H1 (cell line): Measurements from ENCODE around the gene NFX1. TPM values are rescaled to one million over a fixed set of nuclear protein-coding genes. Genes with fewer than 3 reads are reported as not detected.

Experiments used
- CTCF ChIA-PET: fragments of 300-600 bp; sonication (Branson Sonifier 250); formaldehyde crosslinking; loops from one replicate; lab custom pipeline; 2021; ENCODE audit not compliant: partially characterized antibody; lab: Charles Lee
- POLR2A ChIA-PET: fragments of 300-600 bp; sonication (Branson Sonifier 250); formaldehyde crosslinking; loops from one replicate; lab custom pipeline; 2021; ENCODE audit warnings: inconsistent platforms; ENCODE audit not compliant: partially characterized antibody; lab: Charles Lee
- DNase-seq, 2 experiments: peaks; one replicate each; pipeline versions ENCODE4 v3.0.0 to v3.0.0-alpha.2; 2010 to 2022; ENCODE audit warnings: low spot score in 2 of 2, low read depth in 1 of 2, mixed read lengths in 1 of 2
- FAIRE-seq: peaks from 2 replicates; lab custom pipeline; 2011; peaks lifted over from hg19 to GRCh38; lab: Jason Lieb, UNC
- H2AFZ ChIP-seq: 2 replicates; pipeline ENCODE4 v1.8.1; 2012; ENCODE audit warnings: low read length, inconsistent platforms
- H2AK5ac ChIP-seq: 2 replicates; pipeline ENCODE4 v1.6.1; 2013; ENCODE audit warnings: low read depth, low read length
- H2BK120ac ChIP-seq: replicated peaks from 2 replicates; pipeline ENCODE3; 2013; ENCODE audit warnings: low read depth, low read length, inconsistent platforms
- H2BK12ac ChIP-seq: 2 replicates; pipeline ENCODE4 v1.6.1; 2013; ENCODE audit warnings: low read depth, low read length
- H2BK15ac ChIP-seq: 2 replicates; pipeline ENCODE4 v1.6.1; 2013; ENCODE audit warnings: low read length
- H2BK20ac ChIP-seq: 2 replicates; pipeline ENCODE4 v1.6.1; 2013; ENCODE audit warnings: low read length
- H2BK5ac ChIP-seq: 2 replicates; pipeline ENCODE4 v1.6.1; 2013; ENCODE audit warnings: low read depth, low read length
- H3K14ac ChIP-seq: 2 replicates; pipeline ENCODE4 v1.6.1; 2013; ENCODE audit warnings: inconsistent platforms; ENCODE audit not compliant: insufficient read length
- H3K18ac ChIP-seq: 2 replicates; pipeline ENCODE4 v1.6.1; 2013; ENCODE audit warnings: low read length; ENCODE audit errors: extremely low read depth
- H3K23ac ChIP-seq: 2 replicates; pipeline ENCODE4 v1.6.1; 2013; ENCODE audit warnings: inconsistent platforms; ENCODE audit not compliant: insufficient read length
- H3K23me2 ChIP-seq: 2 replicates; pipeline ENCODE4 v1.6.1; 2013; ENCODE audit warnings: low read depth, low read length
- H3K27ac ChIP-seq: 2 replicates; pipeline ENCODE4 v1.6.1; 2011; ENCODE audit warnings: low read depth, low read length, inconsistent platforms
- H3K27me3 ChIP-seq, 4 experiments: replicated peaks in 1 of 4; 1 replicate in 1 of 4; 2 replicates in 3 of 4; pipeline versions ENCODE4 v1.6.1 to v1.8.1; 2011 to 2013; ENCODE audit warnings: low read length in 3 of 4, mild to moderate bottlenecking in 3 of 4, inconsistent platforms in 2 of 4, mixed read lengths in 2 of 4, moderate library complexity in 1 of 4; ENCODE audit not compliant: control insufficient read depth in 3 of 4, insufficient read depth in 3 of 4; ENCODE audit errors: extremely low read depth in 1 of 4
- H3K36me3 ChIP-seq, 4 experiments: 2 replicates each; pipeline versions ENCODE4 v1.6.1 to v1.8.1; 2011 to 2013; ENCODE audit warnings: mild to moderate bottlenecking in 4 of 4, low read length in 3 of 4, moderate library complexity in 2 of 4, control low read depth in 1 of 4, inconsistent platforms in 1 of 4; ENCODE audit not compliant: insufficient read depth in 4 of 4, control insufficient read depth in 2 of 4
- H3K4ac ChIP-seq: replicated peaks from 2 replicates; pipeline ENCODE3; 2013; ENCODE audit warnings: low read length, low read depth, mixed read lengths, inconsistent platforms; ENCODE audit not compliant: insufficient read length
- H3K4me1 ChIP-seq, 4 experiments: replicated peaks in 1 of 4; 1 replicate in 1 of 4; 2 replicates in 3 of 4; pipeline versions ENCODE4 v1.6.1 to v1.8.1; 2011 to 2013; ENCODE audit warnings: low read length in 3 of 4, inconsistent platforms in 2 of 4, mixed read lengths in 1 of 4; ENCODE audit not compliant: insufficient read depth in 4 of 4, control insufficient read depth in 3 of 4
- H3K4me2 ChIP-seq, 2 experiments: 2 replicates each; pipeline versions ENCODE4 v1.6.1 to v1.8.1; 2011 to 2013; ENCODE audit warnings: low read depth in 2 of 2, low read length in 2 of 2, control low read depth in 1 of 2, inconsistent platforms in 1 of 2, mild to moderate bottlenecking in 1 of 2; ENCODE audit not compliant: insufficient read depth in 1 of 2
- H3K4me3 ChIP-seq, 4 experiments: fragments of 200-600, 300-600 bp in 1 of 4; sonication (generic), shearing (Covaris generic), sonication (Bioruptor Twin) in 1 of 4; 2 replicates each; pipeline versions ENCODE4 v1.5.1 to v1.8.1; 2011 to 2016; ENCODE audit warnings: low read length in 4 of 4, low read depth in 3 of 4, control low read depth in 2 of 4, inconsistent platforms in 2 of 4, mild to moderate bottlenecking in 2 of 4, mixed read lengths in 1 of 4, moderate library complexity in 1 of 4; ENCODE audit not compliant: insufficient read depth in 2 of 4; ENCODE audit errors: extremely low read depth in 1 of 4
- H3K56ac ChIP-seq: replicated peaks from 2 replicates; pipeline ENCODE3; 2013; ENCODE audit warnings: low read depth, mild to moderate bottlenecking, mixed read lengths, low read length, inconsistent platforms; ENCODE audit not compliant: insufficient read length
- H3K79me1 ChIP-seq: 2 replicates; pipeline ENCODE4 v1.6.1; 2013; ENCODE audit warnings: low read depth, low read length, control low read depth
- H3K79me2 ChIP-seq, 2 experiments: 2 replicates each; pipeline versions ENCODE4 v1.6.1 to v1.8.1; 2012 to 2013; ENCODE audit warnings: low read length in 2 of 2, mild to moderate bottlenecking in 2 of 2, inconsistent platforms in 1 of 2; ENCODE audit not compliant: insufficient read depth in 2 of 2, control insufficient read depth in 1 of 2
- H3K9ac ChIP-seq, 4 experiments: replicated peaks in 1 of 4; 1 replicate in 1 of 4; 2 replicates in 3 of 4; pipeline versions ENCODE4 v1.6.1 to v1.8.1; 2011 to 2013; ENCODE audit warnings: low read depth in 3 of 4, low read length in 3 of 4, control low read depth in 2 of 4, mild to moderate bottlenecking in 2 of 4, moderate library complexity in 2 of 4, inconsistent platforms in 1 of 4; ENCODE audit errors: extremely low read depth in 1 of 4
- H3K9me3 ChIP-seq, 2 experiments: 2 replicates each; pipeline versions ENCODE4 v1.6.1 to v1.8.1; 2012 to 2013; ENCODE audit warnings: mild to moderate bottlenecking in 2 of 2, moderate library complexity in 2 of 2, control low read depth in 1 of 2, inconsistent platforms in 1 of 2, low read depth in 1 of 2, low read length in 1 of 2, mixed read lengths in 1 of 2; ENCODE audit not compliant: insufficient read depth in 2 of 2
- H4K20me1 ChIP-seq, 2 experiments: replicated peaks in 1 of 2; 2 replicates each; pipeline versions ENCODE3 to v1.8.1; 2011 to 2013; ENCODE audit warnings: inconsistent platforms in 2 of 2, low read length in 2 of 2, mild to moderate bottlenecking in 1 of 2; ENCODE audit not compliant: insufficient read depth in 2 of 2, control insufficient read depth in 1 of 2
- H4K5ac ChIP-seq: 2 replicates; pipeline ENCODE4 v1.6.1; 2013; ENCODE audit warnings: low read length, low read depth, mixed read lengths, inconsistent platforms; ENCODE audit not compliant: insufficient read length
- H4K8ac ChIP-seq: 2 replicates; pipeline ENCODE4 v1.8.0; 2013; ENCODE audit warnings: mild to moderate bottlenecking, moderate library complexity, low read length, inconsistent platforms; ENCODE audit not compliant: insufficient read depth; ENCODE audit errors: extremely low read depth
- H4K91ac ChIP-seq: replicated peaks from 2 replicates; pipeline ENCODE3; 2013; ENCODE audit warnings: low read length, mixed read lengths, inconsistent platforms; ENCODE audit not compliant: insufficient read length
- CBX8 ChIP-seq: fragments of 300-800, 300-1000 bp; sonication (generic); IDR thresholded peaks from 2 replicates; pipeline ENCODE4 v1.7.1; 2016; ENCODE audit warnings: low read depth, low read length, borderline replicate concordance
- KDM4A ChIP-seq: IDR thresholded peaks from one replicate; pipeline ENCODE4 v1.7.1; 2012; ENCODE audit warnings: low read depth, mild to moderate bottlenecking, moderate library complexity, low read length, inconsistent platforms; ENCODE audit not compliant: severe bottlenecking
- SP1 ChIP-seq: IDR thresholded peaks from 2 replicates; pipeline ENCODE4 v1.6.1; 2011; ENCODE audit warnings: low read depth, low read length
- WGBS, 2 experiments: shearing (Covaris generic) in 1 of 2; methylation state at CpG; one replicate each; pipeline versions ENCODE4 v1.1.6 to v1.1.7; 2013 to 2015; ENCODE audit warnings: low lambda C conversion rate in 2 of 2, mixed read lengths in 2 of 2, inconsistent platforms in 1 of 2, low coverage in 1 of 2, missing lambda C conversion rate in 1 of 2; ENCODE audit not compliant: insufficient replicate concordance in 2 of 2, insufficient coverage in 1 of 2, insufficient read length in 1 of 2; ENCODE audit errors: extremely low coverage in 1 of 2, missing lambda C conversion rate in 1 of 2; 5-methylcytosine and 5-hydroxymethylcytosine counted together
- polyA plus RNA-seq, 7 experiments: library from polyadenylated mRNA; depleted of rRNA in 3 of 7; stranded (reverse) in 5 of 7; unstranded in 2 of 7; fragments of >200 nt in 5 of 7; fragments of 200-250 nt in 2 of 7; gene quantifications; 1 replicate in 5 of 7; 2 replicates in 1 of 7; 4 replicates in 1 of 7; pipeline versions ENCODE4 v1.2.1 to v1.2.3, GENCODE V29; 2011 to 2013; ENCODE audit warnings: missing spikeins in 2 of 7, mixed read lengths in 2 of 7
- total RNA-seq: library from RNA; stranded (reverse); fragmentation: NEBNext Ultra II Directional; extraction: Animal tissue kit (Norgen Biotek cat#: 25700); gene quantifications from 2 replicates; pipeline ENCODE4 v1.2.1, GENCODE V29; 2021

NFX1 gene
- total and polyA plus RNA-seq, 2 of the 8 experiments (the other 6 are each of a cell fraction or from before 2014, with no cell fraction given): 19.4 to 28.4 TPM

- Histone ChIP-seq H3K36me3 (peaks cover 4 to 11% (median 9%) of the 10 kb centered on the region in 4 experiments; a peak in 7 of 8 replicates), H3K9me3 (no peaks in the 10 kb centered on the region), H3K79me2 (no peaks in the 10 kb centered on the region), H3K27ac (no peak overlapping the region), H3K9ac (no peak overlapping the region), H3K4me1 (no peaks in the 10 kb centered on the region)
- ChIA-PET CTCF (interaction anchor here (0.9 to 2.7 kb wide), 4 partner anchors 9 to 23 kb away, joined by 3 to 13 read pairs (median 3); partner anchors contain the start of gene SPINK4), POLR2A (interaction anchor here (0.6 to 2.2 kb wide), 6 partner anchors 9 to 811 kb away, joined by 3 to 10 read pairs (median 4); partner anchors contain the start of gene SPINK4)
- TF ChIP-seq CBX8: no peak
- no peak for TF ChIP-seq KDM4A
- no peak for TF ChIP-seq SP1
- TF ChIP-seq, all 59 proteins: peak for 0
- no peak overlapping the region for H4K5ac ChIP-seq
- WGBS, 2 experiments: 82% methylated on average over 3 of the region's 3 CpGs; no CpG with 5 or more reads in 1 of the 2 experiments
- H2AK5ac ChIP-seq: no peak overlapping the region
- H3K14ac ChIP-seq: no peak overlapping the region
- no peak overlapping the region for H2AFZ ChIP-seq
- H2BK5ac ChIP-seq: no peak overlapping the region
- H3K23me2 ChIP-seq: no peaks in the 10 kb centered on the region; the same call in 1 of the 2 replicates
- no peak overlapping the region for H3K23ac ChIP-seq
- H2BK20ac ChIP-seq: no peak overlapping the region
- no peak overlapping the region for H3K56ac ChIP-seq
- peaks cover 0 to 2% of the 10 kb centered on the region in 2 experiments for H4K20me1 ChIP-seq
- H3K79me1 ChIP-seq: no peaks in the 10 kb centered on the region
- no peak overlapping the region for H3K18ac ChIP-seq
- FAIRE-seq: no peak
- no peak overlapping the region for H2BK120ac ChIP-seq
- no peak overlapping the region for H2BK12ac ChIP-seq
- H4K91ac ChIP-seq: no peak overlapping the region
- no peak overlapping the region for H4K8ac ChIP-seq
- H3K4me2 ChIP-seq: no peak overlapping the region
- H2BK15ac ChIP-seq: no peak overlapping the region
- H3K27me3 ChIP-seq: no peaks in the 10 kb centered on the region
- no peak overlapping the region for H3K4ac ChIP-seq
- DNase-seq: no peak
- H3K4me3 ChIP-seq: no peak overlapping the region
Measured at GRCh38 chr9:33248606-33249005, 41.7 kb upstream of the NFX1 start.
